Gastroesophageal sphincter (tissue), 3 donors: ENCODE results near the gene SGCD.

Source experiments
- POLR2A ChIP-seq, 2 donors: fragments of 450-650 bp; IDR thresholded peaks; one replicate each; pipeline ENCODE4 v1.6.1; 2017; ENCODE audit warnings: antibody characterized with exemption in 2 of 2, mild to moderate bottlenecking in 2 of 2, moderate library complexity in 1 of 2
- POLR2AphosphoS5 ChIP-seq: sonication (generic); formaldehyde crosslinking; IDR thresholded peaks from one replicate; pipeline ENCODE4 v1.6.1; 2017; ENCODE audit warnings: antibody characterized with exemption
- TF ChIP-seq, protein P1 (sequence below), 4 experiments: fragments of 200-600 bp in 2 of 4; fragments of 450-650 bp in 2 of 4; sonication (generic) in 1 of 4; IDR thresholded peaks; one replicate each; pipeline ENCODE4 v1.5.1; 2017 to 2019; ENCODE audit warnings: antibody characterized with exemption in 4 of 4, mild to moderate bottlenecking in 2 of 4, moderate library complexity in 2 of 4

GRCh38 chr5:156634301-156634700 lies 307.3 kb downstream of the SGCD start:
- no peak for TF ChIP-seq POLR2AphosphoS5
- TF ChIP-seq, protein P1, sequence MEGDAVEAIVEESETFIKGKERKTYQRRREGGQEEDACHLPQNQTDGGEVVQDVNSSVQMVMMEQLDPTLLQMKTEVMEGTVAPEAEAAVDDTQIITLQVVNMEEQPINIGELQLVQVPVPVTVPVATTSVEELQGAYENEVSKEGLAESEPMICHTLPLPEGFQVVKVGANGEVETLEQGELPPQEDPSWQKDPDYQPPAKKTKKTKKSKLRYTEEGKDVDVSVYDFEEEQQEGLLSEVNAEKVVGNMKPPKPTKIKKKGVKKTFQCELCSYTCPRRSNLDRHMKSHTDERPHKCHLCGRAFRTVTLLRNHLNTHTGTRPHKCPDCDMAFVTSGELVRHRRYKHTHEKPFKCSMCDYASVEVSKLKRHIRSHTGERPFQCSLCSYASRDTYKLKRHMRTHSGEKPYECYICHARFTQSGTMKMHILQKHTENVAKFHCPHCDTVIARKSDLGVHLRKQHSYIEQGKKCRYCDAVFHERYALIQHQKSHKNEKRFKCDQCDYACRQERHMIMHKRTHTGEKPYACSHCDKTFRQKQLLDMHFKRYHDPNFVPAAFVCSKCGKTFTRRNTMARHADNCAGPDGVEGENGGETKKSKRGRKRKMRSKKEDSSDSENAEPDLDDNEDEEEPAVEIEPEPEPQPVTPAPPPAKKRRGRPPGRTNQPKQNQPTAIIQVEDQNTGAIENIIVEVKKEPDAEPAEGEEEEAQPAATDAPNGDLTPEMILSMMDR (IDR thresholded peaks at IDR 0.05), result no peak
- TF ChIP-seq POLR2A (IDR thresholded peaks at IDR 0.05), result no peak
